Measurements from ENCODE around the gene CTRB2.
"Not testable (repeated sequence)": the region's sequence is repeated elsewhere in the genome, so short reads cannot be mapped to it uniquely, and the experiment has no call there.

The CTRB2 gene

DNA sequence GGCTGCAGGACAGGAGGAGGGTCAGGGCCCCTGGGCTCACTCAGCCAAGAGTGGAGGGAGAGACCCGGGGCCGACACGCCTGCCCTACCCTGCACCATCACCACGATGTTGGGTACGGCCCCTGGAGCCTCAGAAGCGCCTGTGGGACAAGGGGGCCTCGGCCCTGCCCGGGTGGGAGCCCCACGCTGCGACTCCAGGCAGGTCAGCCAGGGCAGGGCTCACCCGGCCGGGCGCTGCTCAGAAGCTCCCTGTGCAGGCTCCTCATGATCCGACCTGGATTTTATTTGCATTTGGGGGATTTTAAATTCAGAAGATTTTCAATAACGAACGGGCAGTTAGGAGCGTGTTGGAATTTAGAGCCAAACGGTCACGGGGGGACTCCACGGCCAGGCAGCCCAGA lies 2.1 kb downstream of the CTRB2 start:
- not testable (repeated sequence) for H4K20me1 ChIP-seq (ENCODE audit: insufficient read depth, low read length); H3K27me3 ChIP-seq (ENCODE audit: insufficient read depth, low read length); H3K36me3 ChIP-seq (ENCODE audit: insufficient read depth, low read length); H3K9ac ChIP-seq (ENCODE audit: low read length); H3K9me3 ChIP-seq (ENCODE audit: low read length); H3K4me3 ChIP-seq (ENCODE audit: low read depth, low read length, poor library complexity, severe bottlenecking); H3K4me2 ChIP-seq (ENCODE audit: low read length); H3K9me2 ChIP-seq (ENCODE audit: low read depth, low read length); H3F3A ChIP-seq (ENCODE audit: insufficient read depth, low read length); H3K4me1 ChIP-seq (ENCODE audit: insufficient read depth, low read length, severe bottlenecking); H2AFZ ChIP-seq (ENCODE audit: low read length); H3K79me2 ChIP-seq (ENCODE audit: insufficient read depth, low read length); H3K27ac ChIP-seq (ENCODE audit: low read depth, low read length, poor library complexity, severe bottlenecking)

- no peaks in the 10 kb centered on the region for H3K27me3 ChIP-seq (ENCODE audit: insufficient read depth, low read length)
These were observed 2.6 kb downstream of the CTRB2 start for GRCh38 chr16:75204410-75204758.

DNA sequence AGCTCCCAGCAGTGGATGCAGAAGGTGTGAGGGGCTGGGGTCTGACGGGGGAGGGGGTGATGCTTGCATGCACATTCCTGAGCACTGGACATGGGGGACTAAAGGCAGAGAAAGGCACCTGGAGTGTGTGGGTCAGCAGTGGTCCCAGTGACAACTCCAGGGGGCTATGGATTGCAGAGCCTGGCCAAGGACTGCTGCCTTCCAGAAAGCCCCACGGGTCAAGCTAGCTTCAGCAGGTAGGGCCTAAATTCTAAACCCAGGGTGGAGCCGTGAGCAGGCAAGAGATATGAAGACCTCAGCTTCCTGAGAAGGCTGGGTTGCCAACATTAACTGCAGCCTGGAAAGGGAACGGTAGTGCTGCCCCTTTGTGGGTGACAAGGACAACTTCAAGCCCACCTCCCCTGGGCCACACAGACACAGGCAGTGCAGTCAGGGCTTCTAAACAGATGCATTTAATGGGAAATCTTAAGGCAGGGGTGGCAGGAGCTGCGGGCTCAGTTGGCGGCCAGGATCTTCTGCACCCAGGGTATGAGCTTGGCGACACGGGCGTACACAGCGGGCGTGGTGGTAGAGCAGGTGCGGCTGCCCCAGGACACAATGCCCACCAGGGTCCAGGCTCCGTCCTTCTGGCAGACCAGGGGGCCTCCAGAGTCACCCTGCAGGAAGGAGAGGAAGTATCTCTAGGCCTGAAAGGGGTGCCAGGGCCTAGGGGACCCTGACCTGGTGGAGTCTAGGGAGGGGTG lies 3.1 kb downstream of the CTRB2 start:
- no peak overlapping the region for H3K4me3 ChIP-seq (ENCODE audit: low read depth, low read length, poor library complexity, severe bottlenecking)
- no peak overlapping the region for H3K9ac ChIP-seq (ENCODE audit: low read length)
- H3K27me3 ChIP-seq (ENCODE audit: insufficient read depth, low read length) = no peaks in the 10 kb centered on the region
- no peaks in the 10 kb centered on the region for H3F3A ChIP-seq (ENCODE audit: insufficient read depth, low read length)
- H3K4me2 ChIP-seq (ENCODE audit: low read length) = no peak overlapping the region
- H3K4me1 ChIP-seq (ENCODE audit: insufficient read depth, low read length, severe bottlenecking) = peaks cover 6% of the 10 kb centered on the region
- no peak overlapping the region for H3K27ac ChIP-seq (ENCODE audit: low read depth, low read length, poor library complexity, severe bottlenecking)
- H3K36me3 ChIP-seq (ENCODE audit: insufficient read depth, low read length) = no peaks in the 10 kb centered on the region
- no peak for TF ChIP-seq EZH2 (IDR thresholded peaks at IDR 0.05; ENCODE audit: borderline replicate concordance, low read length)
- TF ChIP-seq, protein P1, sequence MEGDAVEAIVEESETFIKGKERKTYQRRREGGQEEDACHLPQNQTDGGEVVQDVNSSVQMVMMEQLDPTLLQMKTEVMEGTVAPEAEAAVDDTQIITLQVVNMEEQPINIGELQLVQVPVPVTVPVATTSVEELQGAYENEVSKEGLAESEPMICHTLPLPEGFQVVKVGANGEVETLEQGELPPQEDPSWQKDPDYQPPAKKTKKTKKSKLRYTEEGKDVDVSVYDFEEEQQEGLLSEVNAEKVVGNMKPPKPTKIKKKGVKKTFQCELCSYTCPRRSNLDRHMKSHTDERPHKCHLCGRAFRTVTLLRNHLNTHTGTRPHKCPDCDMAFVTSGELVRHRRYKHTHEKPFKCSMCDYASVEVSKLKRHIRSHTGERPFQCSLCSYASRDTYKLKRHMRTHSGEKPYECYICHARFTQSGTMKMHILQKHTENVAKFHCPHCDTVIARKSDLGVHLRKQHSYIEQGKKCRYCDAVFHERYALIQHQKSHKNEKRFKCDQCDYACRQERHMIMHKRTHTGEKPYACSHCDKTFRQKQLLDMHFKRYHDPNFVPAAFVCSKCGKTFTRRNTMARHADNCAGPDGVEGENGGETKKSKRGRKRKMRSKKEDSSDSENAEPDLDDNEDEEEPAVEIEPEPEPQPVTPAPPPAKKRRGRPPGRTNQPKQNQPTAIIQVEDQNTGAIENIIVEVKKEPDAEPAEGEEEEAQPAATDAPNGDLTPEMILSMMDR (IDR thresholded peaks at IDR 0.05; ENCODE audit: low read length) = no peak
- no peaks in the 10 kb centered on the region for H3K79me2 ChIP-seq (ENCODE audit: insufficient read depth, low read length)
- H3K9me2 ChIP-seq (ENCODE audit: low read depth, low read length) = no peaks in the 10 kb centered on the region
- H3K9me3 ChIP-seq (ENCODE audit: low read length) = no peaks in the 10 kb centered on the region
- H4K20me1 ChIP-seq (ENCODE audit: insufficient read depth, low read length) = no peaks in the 10 kb centered on the region
- H2AFZ ChIP-seq (ENCODE audit: low read length) = no peak overlapping the region

More at GRCh38 chr16:75204410-75204758, 2.6 kb downstream of the CTRB2 start:
- no peaks in the 10 kb centered on the region for H3F3A ChIP-seq (ENCODE audit: insufficient read depth, low read length)
- TF ChIP-seq, protein P1 (IDR thresholded peaks at IDR 0.05; ENCODE audit: low read length) = no peak
- no peak for TF ChIP-seq EZH2 (IDR thresholded peaks at IDR 0.05; ENCODE audit: borderline replicate concordance, low read length)
- no peaks in the 10 kb centered on the region for H3K36me3 ChIP-seq (ENCODE audit: insufficient read depth, low read length)
- H2AFZ ChIP-seq (ENCODE audit: low read length) = no peak overlapping the region
- no peaks in the 10 kb centered on the region for H3K79me2 ChIP-seq (ENCODE audit: insufficient read depth, low read length)
- H3K4me3 ChIP-seq (ENCODE audit: low read depth, low read length, poor library complexity, severe bottlenecking) = no peak overlapping the region
- H3K9ac ChIP-seq (ENCODE audit: low read length) = no peak overlapping the region
- no peaks in the 10 kb centered on the region for H4K20me1 ChIP-seq (ENCODE audit: insufficient read depth, low read length)
- no peak overlapping the region for H3K4me2 ChIP-seq (ENCODE audit: low read length)
- H3K27ac ChIP-seq (ENCODE audit: low read depth, low read length, poor library complexity, severe bottlenecking) = no peak overlapping the region
- H3K9me2 ChIP-seq (ENCODE audit: low read depth, low read length) = no peaks in the 10 kb centered on the region
- peaks cover 6% of the 10 kb centered on the region for H3K4me1 ChIP-seq (ENCODE audit: insufficient read depth, low read length, severe bottlenecking)
- H3K9me3 ChIP-seq (ENCODE audit: low read length) = no peaks in the 10 kb centered on the region

DNA sequence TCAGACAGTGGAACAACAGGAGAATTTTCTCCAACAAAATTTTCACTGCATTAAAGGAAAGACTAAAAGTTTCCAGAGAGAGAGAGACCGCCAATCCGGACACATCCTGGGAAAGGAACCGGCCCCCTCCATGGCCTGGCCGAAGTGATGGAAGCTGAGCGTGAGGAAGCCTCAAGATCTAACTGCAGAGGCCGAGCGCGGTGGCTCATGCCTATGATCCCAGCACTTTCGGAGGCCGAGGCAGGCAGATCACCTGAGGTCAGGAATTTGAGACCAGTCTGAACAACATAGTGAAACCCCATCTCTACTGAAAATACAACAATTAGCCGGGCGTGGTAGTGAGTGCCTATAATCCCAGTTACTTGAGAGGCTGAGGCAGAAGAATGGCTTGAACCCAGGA lies 3.9 kb downstream of the CTRB2 start:
- no peaks in the 10 kb centered on the region for H3K36me3 ChIP-seq (ENCODE audit: insufficient read depth, low read length)
- no peaks in the 10 kb centered on the region for H4K20me1 ChIP-seq (ENCODE audit: insufficient read depth, low read length)
- TF ChIP-seq EZH2 (IDR thresholded peaks at IDR 0.05; ENCODE audit: borderline replicate concordance, low read length) = no peak
- TF ChIP-seq, protein P1 (IDR thresholded peaks at IDR 0.05; ENCODE audit: low read length) = no peak
- H3K4me3 ChIP-seq (ENCODE audit: low read depth, low read length, poor library complexity, severe bottlenecking) = no peak overlapping the region
- H3K27ac ChIP-seq (ENCODE audit: low read depth, low read length, poor library complexity, severe bottlenecking) = no peak overlapping the region
- no peaks in the 10 kb centered on the region for H3K9me2 ChIP-seq (ENCODE audit: low read depth, low read length)
- no peaks in the 10 kb centered on the region for H3K27me3 ChIP-seq (ENCODE audit: insufficient read depth, low read length)
- no peaks in the 10 kb centered on the region for H3F3A ChIP-seq (ENCODE audit: insufficient read depth, low read length)
- H3K9me3 ChIP-seq (ENCODE audit: low read length) = no peaks in the 10 kb centered on the region
- H3K4me1 ChIP-seq (ENCODE audit: insufficient read depth, low read length, severe bottlenecking) = peaks cover 6% of the 10 kb centered on the region
- H3K4me2 ChIP-seq (ENCODE audit: low read length) = no peak overlapping the region
- H2AFZ ChIP-seq (ENCODE audit: low read length) = no peak overlapping the region
- no peak overlapping the region for H3K9ac ChIP-seq (ENCODE audit: low read length)
- no peaks in the 10 kb centered on the region for H3K79me2 ChIP-seq (ENCODE audit: insufficient read depth, low read length)
